Measurements from ENCODE around the gene ASB18. TPM values are rescaled to one million over a fixed set of nuclear protein-coding genes. Genes with fewer than 3 reads are reported as not detected.

Gene ASB18
- total and polyA plus RNA-seq, 2 donors (not counting 3 experiments of a cell fraction or from before 2014, with no cell fraction given) = not detected

DNA sequence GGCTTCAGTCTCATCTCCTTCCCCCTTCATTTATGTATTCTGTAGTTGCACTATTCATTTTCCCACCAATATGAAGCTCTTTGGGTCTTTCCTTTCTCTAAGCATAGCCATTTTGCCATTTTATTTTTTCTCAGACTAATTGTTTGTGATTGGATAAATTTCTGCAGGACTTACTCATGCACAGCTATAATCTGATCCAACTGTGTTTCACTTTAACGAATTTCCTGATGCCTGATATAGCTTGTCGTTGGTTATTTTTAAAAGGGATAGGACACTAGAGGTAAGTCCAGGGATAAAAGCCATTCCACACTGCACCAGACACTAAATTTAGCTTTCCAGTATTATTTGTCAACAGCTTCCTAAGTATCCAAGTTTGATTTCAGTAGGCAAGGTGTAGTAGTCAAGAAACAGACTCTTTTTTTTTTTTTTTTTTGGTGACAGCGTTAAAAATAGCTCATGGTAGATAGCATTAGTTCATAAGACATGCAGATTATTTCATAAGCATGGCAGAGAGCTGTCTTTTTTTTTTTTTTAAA lies 17.4 kb downstream of the ASB18 start:
- H4K20me1 ChIP-seq (replicated peaks; ENCODE audit: control insufficient read depth, extremely low read depth, insufficient read depth, low read length) = no peaks in the 10 kb centered on the region
- H3K27me3 ChIP-seq (ENCODE audit: control insufficient read depth in 2 of 2, insufficient read depth in 2 of 2, low read length in 2 of 2) = no peaks in the 10 kb centered on the region
- no TSS peak for BruUV-seq (replicated peaks)
- no peak for DNase-seq (ENCODE audit: low read depth, low spot score)
- no peak overlapping the region for H2AFZ ChIP-seq (ENCODE audit: low read depth, low read length)
- H3K4me1 ChIP-seq (ENCODE audit: control insufficient read depth, extremely low read depth, insufficient read depth, low read length) = peaks cover 16% of the 10 kb centered on the region
- POLR2A ChIA-PET = interaction anchor here (0.6 to 0.7 kb wide), 2 partner anchors 8 to 15 kb away, joined by 3 to 5 read pairs; no protein-coding TSS in a partner anchor
- no peak overlapping the region for H3K4me2 ChIP-seq (ENCODE audit: insufficient read depth, low read length)
- no peaks in the 10 kb centered on the region for H3K9me3 ChIP-seq (replicated peaks; ENCODE audit: control insufficient read depth, insufficient read depth, low read length)
- no peak overlapping the region for H3K9ac ChIP-seq (replicated peaks; ENCODE audit: extremely low read depth, insufficient read depth, low read length)
- no peak overlapping the region for H3K27ac ChIP-seq (ENCODE audit: insufficient read depth, low read depth, low read length)
- H3K79me2 ChIP-seq (ENCODE audit: control insufficient read depth, insufficient read depth, low read length) = no peaks in the 10 kb centered on the region
- TF ChIP-seq POLR2A (IDR thresholded peaks at IDR 0.05; ENCODE audit: low read depth, low read length) (no peak), GATA2 (IDR thresholded peaks at IDR 0.05; ENCODE audit: insufficient read depth, insufficient read length, low read depth, low read length) (no peak), POLR2AphosphoS5 (IDR thresholded peaks at IDR 0.05; ENCODE audit: insufficient read depth, low read depth, low read length) (no peak), MYC (IDR thresholded peaks at IDR 0.05; ENCODE audit: low read depth, low read length) (no peak), JUN (IDR thresholded peaks at IDR 0.05; ENCODE audit: borderline replicate concordance, insufficient read depth, insufficient read length, low read depth) (no peak), FOS (IDR thresholded peaks at IDR 0.05; ENCODE audit: borderline replicate concordance, insufficient read depth, low read length) (no peak), EZH2 (IDR thresholded peaks at IDR 0.05; ENCODE audit: borderline replicate concordance, low read depth, low read length, severe bottlenecking) (no peak)
- TF ChIP-seq, protein P1, sequence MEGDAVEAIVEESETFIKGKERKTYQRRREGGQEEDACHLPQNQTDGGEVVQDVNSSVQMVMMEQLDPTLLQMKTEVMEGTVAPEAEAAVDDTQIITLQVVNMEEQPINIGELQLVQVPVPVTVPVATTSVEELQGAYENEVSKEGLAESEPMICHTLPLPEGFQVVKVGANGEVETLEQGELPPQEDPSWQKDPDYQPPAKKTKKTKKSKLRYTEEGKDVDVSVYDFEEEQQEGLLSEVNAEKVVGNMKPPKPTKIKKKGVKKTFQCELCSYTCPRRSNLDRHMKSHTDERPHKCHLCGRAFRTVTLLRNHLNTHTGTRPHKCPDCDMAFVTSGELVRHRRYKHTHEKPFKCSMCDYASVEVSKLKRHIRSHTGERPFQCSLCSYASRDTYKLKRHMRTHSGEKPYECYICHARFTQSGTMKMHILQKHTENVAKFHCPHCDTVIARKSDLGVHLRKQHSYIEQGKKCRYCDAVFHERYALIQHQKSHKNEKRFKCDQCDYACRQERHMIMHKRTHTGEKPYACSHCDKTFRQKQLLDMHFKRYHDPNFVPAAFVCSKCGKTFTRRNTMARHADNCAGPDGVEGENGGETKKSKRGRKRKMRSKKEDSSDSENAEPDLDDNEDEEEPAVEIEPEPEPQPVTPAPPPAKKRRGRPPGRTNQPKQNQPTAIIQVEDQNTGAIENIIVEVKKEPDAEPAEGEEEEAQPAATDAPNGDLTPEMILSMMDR (IDR thresholded peaks at IDR 0.05; ENCODE audit: extremely low read depth in 1 of 2, insufficient read depth in 1 of 2, low read depth in 1 of 2, low read length in 2 of 2) = no peak
- TF ChIP-seq, protein P2, sequence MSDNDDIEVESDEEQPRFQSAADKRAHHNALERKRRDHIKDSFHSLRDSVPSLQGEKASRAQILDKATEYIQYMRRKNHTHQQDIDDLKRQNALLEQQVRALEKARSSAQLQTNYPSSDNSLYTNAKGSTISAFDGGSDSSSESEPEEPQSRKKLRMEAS (IDR thresholded peaks at IDR 0.05; ENCODE audit: insufficient read depth, insufficient read length) = no peak
- no peak for FAIRE-seq
- H3K36me3 ChIP-seq (ENCODE audit: control insufficient read depth in 2 of 2, extremely low read depth in 1 of 2, insufficient read depth in 2 of 2, low read length in 2 of 2) = no peaks in the 10 kb centered on the region
- H3K9me1 ChIP-seq (replicated peaks; ENCODE audit: control insufficient read depth, extremely low read depth, insufficient read depth, low read length) = no peaks in the 10 kb centered on the region
- no peak overlapping the region for H3K4me3 ChIP-seq (replicated peaks in 1 of 3; ENCODE audit: insufficient read depth in 1 of 3, low read depth in 1 of 3, low read length in 3 of 3)
- intact Hi-C loops (cut with micrococcal nuclease) (no loop called here), dilution Hi-C loops (cut with MboI; ENCODE audit: extremely low pct_ligation_motif_present, low sequenced_read_pairs) (no loop called here)
- CTCF ChIA-PET = interaction anchor here (0.6 kb wide), 2 partner anchors 68 to 85 kb away, joined by 3 read pairs; no protein-coding TSS in a partner anchor

Data from endothelial cell of umbilical vein (primary cell).